ENCODE measurements around the gene DTWD2. TPM values are rescaled to one million over a fixed set of nuclear protein-coding genes. Genes with fewer than 3 reads are reported as not detected.

Gene DTWD2
- total RNA-seq, 1 donor, result 11.6 TPM

- Histone ChIP-seq H4K20me1 (ENCODE audit: insufficient read depth, low read length) (no peaks in the 10 kb centered on the region), H3K27me3 (ENCODE audit: insufficient read depth, low read length) (no peaks in the 10 kb centered on the region), H3K27ac (ENCODE audit: low read depth, low read length) (no peak overlapping the region), H3K36me3 (ENCODE audit: insufficient read depth, low read length) (no peaks in the 10 kb centered on the region), H2AFZ (ENCODE audit: low read length) (no peak overlapping the region), H3K4me2 (ENCODE audit: insufficient read depth, low read length) (no peak overlapping the region), H3K4me3 (ENCODE audit: insufficient read depth, low read length) (no peak overlapping the region), H3K9me3 (ENCODE audit: low read depth, low read length) (no peaks in the 10 kb centered on the region), H3K79me2 (ENCODE audit: insufficient read depth, low read length) (no peaks in the 10 kb centered on the region), H3K4me1 (ENCODE audit: insufficient read depth, low read length) (no peaks in the 10 kb centered on the region)
- no peak for DNase-seq (ENCODE audit: insufficient read length, low spot score, missing footprints)
- no peak for TF ChIP-seq CTCF (IDR thresholded peaks at IDR 0.05; ENCODE audit: extremely low read depth, low read depth, low read length)
Observed at GRCh38 chr5:118818604-118819003, 169.7 kb downstream of the DTWD2 start.

- H3K79me2 ChIP-seq (ENCODE audit: insufficient read depth, low read length), result no peaks in the 10 kb centered on the region
- H3K9me3 ChIP-seq (ENCODE audit: low read depth, low read length), result no peaks in the 10 kb centered on the region
- H3K27ac ChIP-seq (ENCODE audit: low read depth, low read length), result no peak overlapping the region
- H3K4me2 ChIP-seq (ENCODE audit: insufficient read depth, low read length), result no peak overlapping the region
- H3K27me3 ChIP-seq (ENCODE audit: insufficient read depth, low read length), result no peaks in the 10 kb centered on the region
- H3K4me3 ChIP-seq (ENCODE audit: insufficient read depth, low read length), result no peak overlapping the region
- H4K20me1 ChIP-seq (ENCODE audit: insufficient read depth, low read length), result no peaks in the 10 kb centered on the region
- no peak for DNase-seq (ENCODE audit: insufficient read length, low spot score, missing footprints)
- no peaks in the 10 kb centered on the region for H3K36me3 ChIP-seq (ENCODE audit: insufficient read depth, low read length)
- H2AFZ ChIP-seq (ENCODE audit: low read length), result no peak overlapping the region
- no peaks in the 10 kb centered on the region for H3K4me1 ChIP-seq (ENCODE audit: insufficient read depth, low read length)
- no peak for TF ChIP-seq CTCF (IDR thresholded peaks at IDR 0.05; ENCODE audit: extremely low read depth, low read depth, low read length)
Observed at GRCh38 chr5:118808441-118808840, 179.9 kb downstream of the DTWD2 start.

- DNase-seq (ENCODE audit: insufficient read length, low spot score, missing footprints), result no peak
- H2AFZ ChIP-seq (ENCODE audit: low read length), result no peak overlapping the region
- no peaks in the 10 kb centered on the region for H3K27me3 ChIP-seq (ENCODE audit: insufficient read depth, low read length)
- H3K27ac ChIP-seq (ENCODE audit: low read depth, low read length), result no peak overlapping the region
- no peaks in the 10 kb centered on the region for H4K20me1 ChIP-seq (ENCODE audit: insufficient read depth, low read length)
- no peak for TF ChIP-seq CTCF (IDR thresholded peaks at IDR 0.05; ENCODE audit: extremely low read depth, low read depth, low read length)
- no peak overlapping the region for H3K4me3 ChIP-seq (ENCODE audit: insufficient read depth, low read length)
- H3K36me3 ChIP-seq (ENCODE audit: insufficient read depth, low read length), result no peaks in the 10 kb centered on the region
- H3K79me2 ChIP-seq (ENCODE audit: insufficient read depth, low read length), result no peaks in the 10 kb centered on the region
- H3K4me1 ChIP-seq (ENCODE audit: insufficient read depth, low read length), result no peaks in the 10 kb centered on the region
- no peak overlapping the region for H3K4me2 ChIP-seq (ENCODE audit: insufficient read depth, low read length)
- no peaks in the 10 kb centered on the region for H3K9me3 ChIP-seq (ENCODE audit: low read depth, low read length)
Observed at GRCh38 chr5:118806571-118806970, 181.8 kb downstream of the DTWD2 start.

- H3K9me3 ChIP-seq (ENCODE audit: low read depth, low read length), result no peaks in the 10 kb centered on the region
- H3K79me2 ChIP-seq (ENCODE audit: insufficient read depth, low read length), result no peaks in the 10 kb centered on the region
- H3K27ac ChIP-seq (ENCODE audit: low read depth, low read length), result no peak overlapping the region
- H3K4me3 ChIP-seq (ENCODE audit: insufficient read depth, low read length), result no peak overlapping the region
- no peak for TF ChIP-seq CTCF (IDR thresholded peaks at IDR 0.05; ENCODE audit: extremely low read depth, low read depth, low read length)
- H2AFZ ChIP-seq (ENCODE audit: low read length), result no peak overlapping the region
- H3K36me3 ChIP-seq (ENCODE audit: insufficient read depth, low read length), result no peaks in the 10 kb centered on the region
- no peak for DNase-seq (ENCODE audit: insufficient read length, low spot score, missing footprints)
- no peaks in the 10 kb centered on the region for H3K4me1 ChIP-seq (ENCODE audit: insufficient read depth, low read length)
- H3K27me3 ChIP-seq (ENCODE audit: insufficient read depth, low read length), result no peaks in the 10 kb centered on the region
- no peak overlapping the region for H3K4me2 ChIP-seq (ENCODE audit: insufficient read depth, low read length)
- no peaks in the 10 kb centered on the region for H4K20me1 ChIP-seq (ENCODE audit: insufficient read depth, low read length)
Observed at GRCh38 chr5:118802335-118802734, 186.0 kb downstream of the DTWD2 start.

Measured in osteoblast (primary cell).